Panc1 (cell line): ENCODE results near the gene DCAKD. TPM values are rescaled to one million over a fixed set of nuclear protein-coding genes. Genes with fewer than 3 reads are reported as not detected.

Experiments used
- ATAC-seq: fragments of 200-7000 bp; cut with Tn5 transposase; 2 replicates; pipeline ENCODE4 v1.9.1; 2020; ENCODE audit warnings: mild to moderate bottlenecking, moderate library complexity
- BruUV-seq: library from RNA; stranded (reverse); fragments of 400-500 nt; replicated peaks from 2 replicates; lab custom pipeline; 2021; lab: Mats Ljungman, UMichigan
- CTCF ChIA-PET: fragments of 300-600 bp; sonication (Branson Sonifier 250); formaldehyde crosslinking; loops from one replicate; lab custom pipeline; 2022; ENCODE audit warnings: antibody characterized with exemption; lab: Charles Lee
- POLR2A ChIA-PET: fragments of 300-600 bp; sonication (Branson Sonifier 250); formaldehyde crosslinking; loops from one replicate; lab custom pipeline; 2022; ENCODE audit warnings: antibody characterized with exemption; lab: Charles Lee
- DNase-seq: peaks from one replicate; pipeline ENCODE4 v3.0.0-alpha.2; 2010; ENCODE audit warnings: low read depth, low spot score
- H3K27ac ChIP-seq: 2 replicates; pipeline ENCODE4 v1.5.1; 2011; ENCODE audit warnings: mild to moderate bottlenecking, low read length, inconsistent platforms
- H3K27me3 ChIP-seq: fragments of 200-500 bp; sonication (Bioruptor generic); 2 replicates; pipeline ENCODE4 v1.6.0; 2014; ENCODE audit warnings: low read length, inconsistent platforms; ENCODE audit not compliant: control insufficient read depth, insufficient read depth
- H3K36me3 ChIP-seq: fragments of 200-500 bp; sonication (Bioruptor generic); 2 replicates; pipeline ENCODE4 v1.5.1; 2014; ENCODE audit warnings: inconsistent platforms, mild to moderate bottlenecking, low read length, moderate library complexity; ENCODE audit not compliant: control insufficient read depth, insufficient read depth
- H3K4me1 ChIP-seq: 2 replicates; pipeline ENCODE4 v1.5.1; 2011; ENCODE audit warnings: inconsistent platforms, mild to moderate bottlenecking, low read length, moderate library complexity; ENCODE audit not compliant: control insufficient read depth, insufficient read depth
- H3K4me3 ChIP-seq, 2 experiments: 2 replicates each; pipeline ENCODE4 v1.5.1; 2011 to 2012; ENCODE audit warnings: low read depth in 2 of 2, low read length in 2 of 2, mild to moderate bottlenecking in 2 of 2, inconsistent platforms in 1 of 2, moderate library complexity in 1 of 2
- H3K9me3 ChIP-seq: fragments of 200-500 bp; sonication (Bioruptor generic); 2 replicates; pipeline ENCODE4 v1.5.1; 2014; ENCODE audit warnings: low read depth, mild to moderate bottlenecking, inconsistent platforms, low read length, moderate library complexity; ENCODE audit not compliant: control insufficient read depth, insufficient read depth
- CTCF ChIP-seq: fragments of 450-650 bp; IDR thresholded peaks from 2 replicates; pipeline ENCODE4 v1.5.1; 2017; ENCODE audit warnings: mild to moderate bottlenecking
- POLR2AphosphoS5 ChIP-seq: IDR thresholded peaks from 2 replicates; pipeline ENCODE4 v1.6.1; 2012; ENCODE audit warnings: mild to moderate bottlenecking, low read depth, low read length, moderate library complexity
- REST ChIP-seq, 2 experiments: IDR thresholded peaks; 2 replicates each; pipeline ENCODE4 v1.6.1; 2011 to 2012; ENCODE audit warnings: low read depth in 2 of 2, control low read depth in 1 of 2, low read length in 1 of 2, mild to moderate bottlenecking in 1 of 2, moderate library complexity in 1 of 2; ENCODE audit not compliant: insufficient read depth in 1 of 2
- SIN3A ChIP-seq: IDR thresholded peaks from 2 replicates; pipeline ENCODE4 v1.6.1; 2012; ENCODE audit warnings: low read depth, mild to moderate bottlenecking, low read length, moderate library complexity, borderline replicate concordance; ENCODE audit not compliant: insufficient read depth
- TCF7L2 ChIP-seq: IDR thresholded peaks from 2 replicates; pipeline ENCODE4 v1.6.1; 2011; ENCODE audit warnings: mild to moderate bottlenecking, low read depth, low read length, inconsistent platforms
- in situ Hi-C: cut with HindIII; loops from 2 replicates; pipeline ENCODE4 v1.10.0; 2016; ENCODE audit warnings: low sequenced_read_pairs, low pct_unique_long_range_greater_than_20kb
- intact Hi-C: fragments of 100-400 bp; cut with micrococcal nuclease; formaldehyde crosslinking; loops from one replicate; pipeline ENCODE4 v1.10.0; 2022; ENCODE audit not compliant: unreplicated experiment
- total RNA-seq: library from RNA; stranded (reverse); gene quantifications from one replicate; pipeline ENCODE4 v1.2.1, GENCODE V29; 2021; ENCODE audit not compliant: unreplicated experiment

DCAKD gene
- total RNA-seq, 1 experiment from 2014 or later = 24.3 TPM

- no peaks in the 10 kb centered on the region for H3K36me3 ChIP-seq
These were observed 19.9 kb downstream of the DCAKD start for GRCh38 chr17:45031231-45032173.

GRCh38 chr17:45030733-45031132 lies 20.7 kb downstream of the DCAKD start:
- intact Hi-C loops (no loop called here), in situ Hi-C loops (no loop called here)
- ChIA-PET POLR2A (no interaction called here), CTCF (no interaction called here)
- no peak overlapping the region for H3K4me3 ChIP-seq
- no TSS peak for BruUV-seq
- TF ChIP-seq SIN3A (no peak), CTCF (no peak)
- ATAC-seq (no peak), DNase-seq (no peak)
- no peaks in the 10 kb centered on the region for H3K4me1 ChIP-seq
- no peaks in the 10 kb centered on the region for H3K27me3 ChIP-seq
- no peak overlapping the region for H3K27ac ChIP-seq
- no peaks in the 10 kb centered on the region for H3K36me3 ChIP-seq
- no peaks in the 10 kb centered on the region for H3K9me3 ChIP-seq

More at GRCh38 chr17:45031231-45032173, 19.9 kb downstream of the DCAKD start:
- no peak for DNase-seq
- H3K27ac ChIP-seq = no peak overlapping the region
- no peak overlapping the region for H3K4me3 ChIP-seq
- BruUV-seq = no TSS peak
- no peaks in the 10 kb centered on the region for H3K27me3 ChIP-seq
- ChIA-PET POLR2A (interaction anchor here (0.6 kb wide), 1 partner anchor 9 kb away, joined by 5 read pairs; no protein-coding TSS in a partner anchor), CTCF (interaction anchor here (0.5 to 0.6 kb wide), 2 partner anchors 13 to 195 kb away, joined by 4 to 6 read pairs; no protein-coding TSS in a partner anchor)
- ATAC-seq = no peak
- TF ChIP-seq CTCF (no peak), SIN3A (no peak)
- intact Hi-C loops (no loop called here), in situ Hi-C loops (no loop called here)
- no peaks in the 10 kb centered on the region for H3K4me1 ChIP-seq
- no peaks in the 10 kb centered on the region for H3K9me3 ChIP-seq

- intact Hi-C loops (no loop called here), in situ Hi-C loops (no loop called here)
- ATAC-seq (no peak), DNase-seq (no peak)
- Histone ChIP-seq H3K27me3 (no peaks in the 10 kb centered on the region), H3K4me1 (no peaks in the 10 kb centered on the region), H3K36me3 (no peaks in the 10 kb centered on the region), H3K4me3 (no peak overlapping the region), H3K9me3 (no peaks in the 10 kb centered on the region), H3K27ac (no peak overlapping the region)
- BruUV-seq = no TSS peak
- ChIA-PET CTCF (no interaction called here), POLR2A (no interaction called here)
- TF ChIP-seq REST (IDR thresholded peaks at IDR 0.05; ENCODE audit: insufficient read depth in 1 of 2, low read depth in 2 of 2, low read length in 1 of 2) = no peak
- TF ChIP-seq SIN3A = no peak
- no peak for TF ChIP-seq POLR2AphosphoS5
- no peak for TF ChIP-seq TCF7L2
- no peak for TF ChIP-seq CTCF
These were observed 21.5 kb downstream of the DCAKD start for GRCh38 chr17:45029758-45030423.
